GM18526 (cell line): ENCODE results near the gene ATP9B.

ENCODE experiments used
- POLR2A ChIP-seq: IDR thresholded peaks from 3 replicates; pipeline ENCODE4 v1.6.1; 2011; ENCODE audit not compliant: insufficient read length; ENCODE audit errors: extremely low read depth

ATP9B gene

DNA sequence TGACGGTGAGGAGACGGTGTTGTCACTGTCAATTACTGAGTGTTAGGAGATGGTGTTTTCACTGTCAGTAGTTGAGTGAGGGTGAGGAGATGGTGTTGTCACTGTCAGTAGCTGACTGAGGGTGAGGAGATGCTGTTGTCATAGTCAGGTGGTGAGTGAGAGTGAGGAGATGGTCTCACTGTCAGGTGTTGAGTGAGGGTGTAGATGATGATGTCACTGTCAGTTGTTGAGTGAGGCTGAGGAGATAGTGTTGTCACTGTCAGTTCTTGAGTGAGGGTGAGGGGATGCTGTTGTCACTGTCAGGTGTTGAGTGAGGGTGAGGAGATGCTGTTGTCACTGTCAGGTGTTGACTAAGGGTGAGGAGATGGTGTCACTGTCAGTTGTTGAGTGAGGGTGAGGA lies 3.4 kb upstream of the ATP9B start:
- TF ChIP-seq POLR2A = no peak

GRCh38 chr18:79067611-79068010 lies 1.6 kb upstream of the ATP9B start:
- no peak for TF ChIP-seq POLR2A

DNA sequence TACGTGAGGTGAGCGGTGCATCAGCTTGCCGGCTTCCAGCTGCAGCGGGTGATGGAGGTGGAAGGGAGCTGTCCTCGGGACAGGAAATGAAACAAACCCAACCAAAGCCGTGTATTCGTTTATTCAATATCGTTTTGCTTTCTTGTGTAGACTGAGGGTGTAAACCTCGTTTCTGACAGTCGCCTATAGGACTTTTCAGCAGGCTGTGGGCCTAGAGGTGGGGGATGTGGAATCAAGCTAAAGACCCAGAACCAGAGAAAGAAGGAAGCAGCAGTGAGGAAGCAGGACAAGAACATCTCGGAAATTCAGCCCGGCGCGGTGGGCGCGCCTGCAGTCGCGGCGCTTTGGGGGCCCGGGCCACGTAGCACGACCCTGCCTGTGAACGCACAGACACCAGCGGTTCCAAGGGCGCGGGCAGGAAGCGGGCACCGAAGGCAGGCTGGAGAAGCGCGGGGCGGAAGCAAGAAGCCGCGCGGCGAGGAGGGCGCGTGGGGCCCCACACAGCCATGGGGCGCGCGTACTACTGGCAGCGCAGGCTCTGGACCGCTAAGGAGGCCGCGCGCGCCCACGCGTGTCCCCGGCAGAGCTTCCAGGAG lies 755 bp upstream of the ATP9B start:
- no peak for TF ChIP-seq POLR2A

DNA sequence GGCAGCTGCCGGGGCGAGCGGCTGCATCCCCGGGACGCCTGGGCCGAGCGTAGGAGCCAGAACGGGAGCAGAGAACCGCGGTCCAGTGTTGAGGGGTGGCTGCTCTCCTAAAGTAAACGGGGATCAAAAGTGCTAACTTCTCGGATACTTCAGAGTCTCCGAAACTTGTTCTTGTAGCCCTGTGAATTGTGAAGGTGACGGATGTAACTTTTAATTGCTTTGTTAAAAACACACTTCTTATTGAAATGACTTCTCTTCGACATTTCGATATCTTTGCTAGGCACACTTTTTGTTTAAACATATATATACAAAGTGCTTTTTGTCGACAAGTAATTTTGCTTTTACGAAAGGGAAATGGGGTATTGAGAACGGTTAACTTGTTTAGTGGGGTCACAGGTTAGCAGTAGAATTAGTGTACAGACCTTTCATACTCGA lies 540 bp downstream of the ATP9B start:
- TF ChIP-seq POLR2A = no peak

- no peak for TF ChIP-seq POLR2A
These were observed 1.3 kb downstream of the ATP9B start for GRCh38 chr18:79070486-79070885.

- no peak for TF ChIP-seq POLR2A
These were observed 1.8 kb downstream of the ATP9B start for GRCh38 chr18:79071037-79071436.

DNA sequence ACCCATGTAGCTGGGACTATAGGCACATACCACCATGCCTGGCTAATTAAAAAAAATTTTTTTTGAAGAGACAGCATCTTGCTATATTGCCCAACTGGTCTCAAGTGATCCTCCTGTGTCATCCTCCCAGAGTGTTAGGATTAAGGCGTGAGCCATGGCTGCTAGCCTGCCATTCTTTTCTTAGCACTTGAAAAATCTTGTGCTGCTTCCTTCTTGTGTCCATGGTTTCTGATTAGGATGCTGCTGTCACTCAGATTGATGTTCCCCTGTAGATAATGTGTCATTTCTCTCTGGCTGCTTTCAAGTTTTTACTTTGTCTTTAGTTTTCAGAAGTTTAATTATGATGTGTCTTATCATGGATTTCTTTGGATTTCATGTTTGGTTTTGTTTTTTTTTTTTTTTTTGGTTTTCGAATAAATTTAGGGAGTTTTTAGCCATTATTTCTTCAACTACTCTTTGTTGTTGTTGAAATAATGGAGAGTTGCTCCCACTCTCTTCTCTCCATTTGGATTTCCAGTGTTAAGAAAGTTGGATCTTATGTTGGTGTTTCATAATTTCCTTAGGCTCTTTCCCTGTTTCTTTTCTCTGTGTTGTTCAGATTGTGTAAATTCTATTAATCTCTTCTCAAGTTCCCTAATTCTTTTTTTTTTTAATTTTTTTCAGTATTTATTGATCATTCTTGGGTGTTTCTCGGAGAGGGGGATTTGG lies 2.5 kb downstream of the ATP9B start:
- no peak for TF ChIP-seq POLR2A

- TF ChIP-seq POLR2A = no peak
These were observed 8.0 kb downstream of the ATP9B start for GRCh38 chr18:79077181-79077580.

DNA sequence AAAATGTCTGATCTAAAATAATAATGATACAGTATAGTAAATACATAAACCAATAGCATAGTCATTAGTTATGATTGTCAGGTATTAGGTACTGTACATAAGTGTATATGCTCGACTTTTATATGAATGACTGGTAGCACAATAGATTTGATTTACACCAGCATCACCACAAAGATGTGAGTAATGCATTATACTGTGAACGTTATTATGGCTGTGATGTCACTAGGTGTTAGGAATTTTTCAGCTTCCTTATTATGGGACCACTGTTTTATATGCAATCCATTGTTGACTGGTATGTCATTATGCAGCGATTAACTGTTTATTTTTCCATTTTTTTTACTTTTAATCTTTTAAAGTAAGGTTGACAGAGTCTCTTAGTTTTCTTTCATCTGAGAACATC lies 23.7 kb downstream of the ATP9B start:
- TF ChIP-seq POLR2A = no peak

DNA sequence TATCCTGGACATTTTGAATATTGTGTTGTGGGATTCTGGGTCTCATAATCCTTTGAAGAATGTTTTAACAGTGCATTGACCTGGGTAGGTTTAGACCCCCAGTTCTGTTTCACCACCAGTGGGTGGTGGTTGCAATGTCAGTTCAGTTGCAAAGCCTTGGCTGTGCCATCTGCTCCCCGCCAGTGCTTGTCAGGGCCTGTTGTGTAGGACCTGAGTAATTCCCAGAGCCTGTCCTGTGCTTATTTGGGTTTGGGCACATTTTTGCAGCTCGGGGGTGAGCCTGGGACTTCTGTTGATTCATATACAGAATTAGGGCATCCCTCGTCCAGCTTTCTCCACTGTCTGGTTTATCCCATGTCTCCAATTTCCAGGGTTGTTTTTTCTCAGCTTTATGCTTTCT lies 24.8 kb downstream of the ATP9B start:
- no peak for TF ChIP-seq POLR2A

DNA sequence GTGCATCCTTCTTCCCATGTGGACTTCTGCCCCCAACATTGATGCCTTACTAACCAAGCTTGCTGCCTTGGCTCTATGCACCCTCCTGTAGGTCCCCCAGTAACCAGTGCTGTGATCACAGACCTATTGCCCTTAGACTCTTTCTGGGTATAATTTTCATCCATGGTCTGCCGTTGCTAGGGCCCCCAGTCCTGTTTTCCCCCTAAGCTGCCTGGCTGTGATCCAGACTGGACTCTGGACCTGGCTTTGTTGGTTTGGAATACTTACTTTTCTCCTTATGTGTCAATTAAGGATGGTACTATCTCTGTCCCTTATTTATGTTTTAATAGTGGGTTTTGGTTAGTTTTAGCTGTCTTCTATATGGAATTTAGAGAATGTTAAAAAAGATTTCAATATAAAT lies 26.0 kb downstream of the ATP9B start:
- TF ChIP-seq POLR2A = no peak

DNA sequence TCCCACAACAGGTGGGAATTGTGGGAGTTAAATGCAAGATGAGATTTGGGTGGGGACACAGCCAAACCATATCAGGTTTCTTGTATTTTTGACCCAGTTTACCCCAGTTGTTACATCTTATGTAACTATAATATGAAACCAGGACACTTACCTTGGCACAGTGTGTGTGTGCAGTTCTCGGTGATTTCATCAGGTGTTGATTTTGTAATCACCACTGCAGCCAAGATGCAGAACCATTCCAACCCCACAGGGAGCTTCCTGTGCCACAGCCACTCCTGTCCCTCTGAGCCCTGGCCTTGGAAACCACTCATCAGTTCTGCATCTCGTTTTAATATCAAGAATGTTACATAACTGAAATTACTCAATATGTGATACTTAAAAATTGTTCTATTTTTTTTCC lies 31.8 kb downstream of the ATP9B start:
- no peak for TF ChIP-seq POLR2A

DNA sequence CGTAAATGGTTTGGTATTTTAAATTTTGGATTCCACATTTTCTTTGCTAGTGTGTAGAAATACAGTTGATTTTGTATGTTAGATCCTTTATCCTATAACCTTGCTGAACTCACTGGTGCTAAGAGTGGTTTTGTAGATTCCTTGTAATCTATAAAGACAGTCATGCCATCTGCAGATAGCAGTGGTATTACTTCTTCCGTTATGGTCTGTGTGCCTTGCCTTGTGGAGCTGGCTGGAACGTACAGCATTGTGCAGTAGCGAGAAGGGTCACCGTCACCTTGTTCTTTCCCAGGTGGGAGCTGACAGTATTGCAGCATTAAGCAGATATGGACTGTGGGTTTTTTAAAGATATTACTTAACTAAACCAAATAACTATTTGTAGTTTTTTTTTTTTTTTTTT lies 33.7 kb downstream of the ATP9B start:
- TF ChIP-seq POLR2A = no peak

DNA sequence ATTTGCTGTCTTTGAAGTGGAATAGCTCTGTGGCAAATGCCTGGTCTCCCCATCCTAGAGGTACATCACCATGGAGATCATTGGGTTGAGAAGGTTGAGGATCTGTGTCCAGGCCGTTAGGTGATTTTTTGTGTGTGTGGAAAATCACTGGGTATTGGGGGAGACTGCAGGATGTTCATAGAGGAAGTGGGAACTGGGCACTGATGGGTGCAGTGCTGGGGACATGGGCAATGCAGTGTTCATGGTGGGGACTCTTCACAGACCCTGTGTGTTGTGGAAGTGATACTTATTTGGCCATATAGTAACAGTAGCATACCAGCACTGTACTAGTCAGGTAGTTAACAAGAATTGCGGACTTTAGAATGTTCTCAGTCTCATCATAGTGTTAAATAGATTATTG lies 34.9 kb downstream of the ATP9B start:
- no peak for TF ChIP-seq POLR2A

GRCh38 chr18:79105455-79105854 lies 36.3 kb downstream of the ATP9B start:
- TF ChIP-seq POLR2A = no peak

DNA sequence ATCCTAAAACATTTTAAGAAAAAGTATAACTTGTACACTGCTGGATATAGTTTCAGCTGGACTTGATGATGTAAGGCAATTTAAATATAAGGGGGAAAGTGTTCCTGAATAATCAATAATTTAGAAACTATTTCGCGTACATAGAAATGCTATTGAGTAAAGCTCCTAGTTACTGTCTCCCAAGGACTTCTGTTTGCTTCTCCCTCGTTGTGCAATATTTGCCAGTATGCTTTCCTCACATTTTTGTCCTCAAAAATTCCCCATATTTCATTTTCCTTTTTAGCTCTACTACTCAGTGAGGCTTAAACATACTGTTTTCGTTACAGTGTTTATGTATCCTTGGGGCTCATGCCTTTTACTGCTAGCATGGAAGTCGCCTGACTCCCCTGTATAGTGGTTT lies 36.9 kb downstream of the ATP9B start:
- TF ChIP-seq POLR2A = no peak

DNA sequence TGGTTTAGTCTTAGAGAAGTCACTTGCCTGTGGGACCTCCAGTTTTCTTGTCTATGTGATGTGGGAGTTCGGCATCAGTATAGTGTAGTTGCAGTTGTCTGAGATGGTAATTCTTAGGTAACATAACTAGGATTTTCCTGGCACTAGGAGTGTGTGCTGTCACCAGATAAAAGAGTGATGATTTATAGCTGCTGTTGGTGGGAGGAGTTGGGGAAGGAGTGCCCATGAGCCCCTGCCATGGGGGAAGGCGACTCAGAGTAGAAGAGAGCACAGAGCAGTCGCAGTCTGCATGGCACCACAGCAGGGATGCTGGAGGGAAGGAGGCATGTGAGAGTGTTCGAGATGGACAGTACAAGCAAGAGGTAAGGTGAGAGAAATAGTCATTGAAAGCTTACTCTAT lies 38.7 kb downstream of the ATP9B start:
- TF ChIP-seq POLR2A = no peak
